Measurements from ENCODE around the gene GUK1. TPM values are rescaled to one million over a fixed set of nuclear protein-coding genes. Genes with fewer than 3 reads are reported as not detected.

Gene GUK1
- total and polyA plus RNA-seq, 2 of the 8 experiments (the other 6 are each of a cell fraction or from before 2014, with no cell fraction given) = 68.5 to 183 TPM

GRCh38 chr1:228093050-228093906, 46.8 kb upstream of the GUK1 start:
- Histone ChIP-seq H3K23ac (ENCODE audit: insufficient read length) (no peak overlapping the region), H2BK5ac (ENCODE audit: low read depth, low read length) (no peak overlapping the region), H3K36me3 (ENCODE audit: control insufficient read depth in 2 of 4, insufficient read depth in 4 of 4, low read length in 3 of 4) (peaks cover 5 to 12% (median 8%) of the 10 kb centered on the region in 4 experiments; a peak in 7 of 8 replicates), H3K79me1 (ENCODE audit: low read depth, low read length) (peaks cover 62% of the 10 kb centered on the region), H3K14ac (ENCODE audit: insufficient read length) (no peak overlapping the region), H4K8ac (ENCODE audit: extremely low read depth, insufficient read depth, low read length) (no peak overlapping the region), H2BK12ac (ENCODE audit: low read depth, low read length) (no peak overlapping the region), H3K18ac (ENCODE audit: extremely low read depth, low read length) (no peak overlapping the region), H4K91ac (replicated peaks; ENCODE audit: insufficient read length, low read length) (no peak overlapping the region), H3K9ac (replicated peaks in 1 of 4; ENCODE audit: extremely low read depth in 1 of 4, low read depth in 3 of 4, low read length in 3 of 4) (no peak overlapping the region), H3K4me1 (replicated peaks in 1 of 4; ENCODE audit: control insufficient read depth in 3 of 4, insufficient read depth in 4 of 4, low read length in 3 of 4) (peaks cover 0 to 3% (median 0%) of the 10 kb centered on the region in 4 experiments; a peak in 3 of 7 replicates), H2AK5ac (ENCODE audit: low read depth, low read length) (no peak overlapping the region), H3K27me3 (replicated peaks in 1 of 4; ENCODE audit: control insufficient read depth in 3 of 4, extremely low read depth in 1 of 4, insufficient read depth in 3 of 4, low read length in 3 of 4) (no peaks in the 10 kb centered on the region), H3K27ac (ENCODE audit: low read depth, low read length) (no peak overlapping the region), H2BK20ac (ENCODE audit: low read length) (no peak overlapping the region), H3K4me2 (ENCODE audit: insufficient read depth in 1 of 2, low read depth in 2 of 2, low read length in 2 of 2) (no peak overlapping the region), H2BK15ac (ENCODE audit: low read length) (no peak overlapping the region), H2BK120ac (replicated peaks; ENCODE audit: low read depth, low read length) (no peak overlapping the region), H3K56ac (replicated peaks; ENCODE audit: insufficient read length, low read depth, low read length) (no peak overlapping the region), H4K5ac (ENCODE audit: insufficient read length, low read depth, low read length) (no peak overlapping the region), H4K20me1 (replicated peaks in 1 of 2; ENCODE audit: control insufficient read depth in 1 of 2, insufficient read depth in 2 of 2, low read length in 2 of 2) (peaks cover 51 to 75% of the 10 kb centered on the region in 2 experiments), H3K4ac (replicated peaks; ENCODE audit: insufficient read length, low read depth, low read length) (no peak overlapping the region), H2AFZ (ENCODE audit: low read length) (no peak overlapping the region), H3K23me2 (ENCODE audit: low read depth, low read length) (no peaks in the 10 kb centered on the region), H3K4me3 (ENCODE audit: extremely low read depth in 1 of 4, insufficient read depth in 2 of 4, low read depth in 3 of 4, low read length in 4 of 4) (no peak overlapping the region), H3K79me2 (ENCODE audit: control insufficient read depth in 1 of 2, insufficient read depth in 2 of 2, low read length in 2 of 2) (peaks cover 57 to 89% of the 10 kb centered on the region in 2 experiments), H3K9me3 (ENCODE audit: insufficient read depth in 2 of 2, low read depth in 1 of 2, low read length in 1 of 2) (peaks cover 3 to 5% of the 10 kb centered on the region in 2 experiments; a peak in 3 of 4 replicates)
- FAIRE-seq = no peak
- ChIA-PET POLR2A (ENCODE audit: partially characterized antibody) (interaction anchor here (1.1 to 7.1 kb wide), 4 partner anchors 6 to 72 kb away, joined by 3 to 53 read pairs (median 7); partner anchors contain the start of genes ARF1 and IBA57), CTCF (ENCODE audit: partially characterized antibody) (interaction anchor here (0.7 to 2.9 kb wide), 4 partner anchors 9 to 375 kb away, joined by 3 to 14 read pairs (median 4); no protein-coding TSS in a partner anchor)
- no peak for DNase-seq (ENCODE audit: low read depth in 1 of 2, low spot score in 2 of 2)
- 91% methylated on average over 19 of the region's 20 CpGs; no CpG with 5 or more reads in 1 of the 2 experiments for WGBS, 2 experiments (ENCODE audit: extremely low coverage in 1 of 2, insufficient coverage in 1 of 2, insufficient read length in 1 of 2, insufficient replicate concordance in 2 of 2, low coverage in 1 of 2, low lambda C conversion rate in 2 of 2, missing lambda C conversion rate in 1 of 2)
- TF ChIP-seq POLR2AphosphoS5 (IDR thresholded peaks at IDR 0.05; ENCODE audit: low read depth, low read length) = no peak
- no peak for TF ChIP-seq ASH2L (IDR thresholded peaks at IDR 0.05; ENCODE audit: low read length)
- TF ChIP-seq RXRA (IDR thresholded peaks at IDR 0.05; ENCODE audit: insufficient read depth, low read depth, low read length) = no peak
- TF ChIP-seq MAFK (IDR thresholded peaks at IDR 0.05; ENCODE audit: low read depth, low read length) = no peak
- TF ChIP-seq SUZ12 (IDR thresholded peaks at IDR 0.05; ENCODE audit: low read length) = no peak
- TF ChIP-seq FOSL1 (IDR thresholded peaks at IDR 0.05; ENCODE audit: insufficient read depth, low read depth, low read length) = no peak
- no peak for TF ChIP-seq CBX8 (IDR thresholded peaks at IDR 0.05; ENCODE audit: borderline replicate concordance, low read depth, low read length)
- TF ChIP-seq RFX5 (IDR thresholded peaks at IDR 0.05; ENCODE audit: borderline replicate concordance, low read depth, low read length) = no peak
- no peak for TF ChIP-seq EZH2 (IDR thresholded peaks at IDR 0.05; ENCODE audit: low read depth, low read length, severe bottlenecking)
- TF ChIP-seq SRF (IDR thresholded peaks at IDR 0.05; ENCODE audit: low read depth, low read length) = no peak
- no peak for TF ChIP-seq ZNF274 (IDR thresholded peaks at IDR 0.05; ENCODE audit: borderline replicate concordance, extremely low read depth, low read length)
